Thoracic aorta (tissue), 2 donors: ENCODE results near the gene HOTAIR. TPM values are rescaled to one million over a fixed set of nuclear protein-coding genes. Genes with fewer than 3 reads are reported as not detected.

Source experiments
- ATAC-seq: fragments of 150-250 bp; one replicate; pipeline ENCODE4 v1.8.0; 2017; ENCODE audit warnings: low read depth; ENCODE audit not compliant: insufficient number of reproducible peaks, low FRiP score
- DNase-seq: peaks from one replicate; pipeline ENCODE4 v3.0.0-alpha.2; 2020; ENCODE audit warnings: low spot score
- H3K27ac ChIP-seq, 2 donors: fragments of 200-600 bp; sonication (generic); 1 replicate in 1 of 2; 2 replicates in 1 of 2; pipeline ENCODE4 v1.5.1; 2016; ENCODE audit warnings: mild to moderate bottlenecking in 2 of 2, moderate library complexity in 2 of 2
- H3K27me3 ChIP-seq: fragments of 200-600 bp; sonication (generic); replicated peaks from 2 replicates; pipeline ENCODE4 v1.6.0; 2016; ENCODE audit warnings: mild to moderate bottlenecking; ENCODE audit not compliant: insufficient read depth
- H3K36me3 ChIP-seq: fragments of 200-600 bp; sonication (generic); one replicate; pipeline ENCODE4 v1.5.1; 2016
- H3K4me1 ChIP-seq, 2 donors: fragments of 200-600 bp; sonication (generic); 1 replicate in 1 of 2; 2 replicates in 1 of 2; pipeline versions ENCODE4 v1.5.1 to v1.6.0; 2016; ENCODE audit warnings: low read depth in 2 of 2, mild to moderate bottlenecking in 1 of 2; ENCODE audit not compliant: control insufficient read depth in 1 of 2
- H3K4me3 ChIP-seq: fragments of 200-600 bp; sonication (generic); 2 replicates; pipeline ENCODE4 v1.5.1; 2016; ENCODE audit warnings: mild to moderate bottlenecking
- H3K9me3 ChIP-seq: fragments of 200-600 bp; sonication (generic); 2 replicates; pipeline ENCODE4 v1.5.1; 2016
- total RNA-seq, 2 donors: library from RNA; depleted of rRNA; stranded (reverse); fragments of >200 nt; gene quantifications; one replicate each; pipeline versions ENCODE4 v1.1.0 to v1.2.3, GENCODE V29; 2016
- TF ChIP-seq, protein P1 (sequence below): fragments of 200-600 bp; sonication (generic); IDR thresholded peaks from one replicate; pipeline ENCODE4 v1.5.1; 2019; ENCODE audit warnings: antibody characterized with exemption

The HOTAIR gene
- total RNA-seq, 2 donors from 2014 or later, result not detected

DNA sequence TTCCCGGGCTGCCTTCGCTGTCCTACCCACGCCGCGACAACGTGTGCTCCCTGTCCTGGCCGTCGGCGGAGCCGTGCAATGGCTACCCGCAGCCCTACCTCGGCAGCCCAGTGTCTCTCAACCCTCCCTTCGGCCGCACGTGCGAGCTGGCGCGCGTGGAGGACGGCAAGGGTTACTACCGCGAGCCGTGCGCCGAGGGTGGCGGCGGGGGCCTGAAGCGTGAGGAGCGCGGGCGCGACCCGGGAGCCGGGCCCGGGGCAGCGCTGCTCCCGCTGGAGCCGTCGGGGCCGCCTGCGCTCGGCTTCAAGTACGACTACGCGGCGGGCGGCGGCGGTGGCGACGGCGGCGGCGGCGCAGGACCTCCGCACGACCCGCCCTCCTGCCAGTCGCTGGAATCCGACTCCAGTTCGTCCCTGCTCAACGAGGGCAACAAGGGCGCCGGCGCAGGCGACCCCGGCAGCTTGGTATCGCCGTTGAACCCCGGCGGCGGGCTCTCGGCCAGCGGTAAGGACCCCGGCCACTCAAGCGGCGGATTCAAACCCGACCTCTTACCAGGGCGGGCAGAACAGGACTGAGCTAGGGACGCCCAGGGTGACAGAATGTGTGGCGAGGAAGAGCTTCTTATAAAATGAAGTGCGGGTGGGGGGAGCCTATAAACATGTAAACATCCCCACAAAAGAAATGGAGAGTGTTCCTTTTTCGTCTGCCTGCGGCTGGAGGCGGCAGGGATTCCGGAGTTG lies 19.5 kb downstream of the HOTAIR start:
- Histone ChIP-seq H3K36me3 (no peaks in the 10 kb centered on the region), H3K4me1 (peaks cover 0 to 11% of the 10 kb centered on the region in 2 donors), H3K9me3 (no peaks in the 10 kb centered on the region), H3K27ac (peak overlapping the region in 1 of 2 donors; percentile 35), H3K27me3 (peaks cover 36% of the 10 kb centered on the region), H3K4me3 (no peak overlapping the region)
- TF ChIP-seq, protein P1, sequence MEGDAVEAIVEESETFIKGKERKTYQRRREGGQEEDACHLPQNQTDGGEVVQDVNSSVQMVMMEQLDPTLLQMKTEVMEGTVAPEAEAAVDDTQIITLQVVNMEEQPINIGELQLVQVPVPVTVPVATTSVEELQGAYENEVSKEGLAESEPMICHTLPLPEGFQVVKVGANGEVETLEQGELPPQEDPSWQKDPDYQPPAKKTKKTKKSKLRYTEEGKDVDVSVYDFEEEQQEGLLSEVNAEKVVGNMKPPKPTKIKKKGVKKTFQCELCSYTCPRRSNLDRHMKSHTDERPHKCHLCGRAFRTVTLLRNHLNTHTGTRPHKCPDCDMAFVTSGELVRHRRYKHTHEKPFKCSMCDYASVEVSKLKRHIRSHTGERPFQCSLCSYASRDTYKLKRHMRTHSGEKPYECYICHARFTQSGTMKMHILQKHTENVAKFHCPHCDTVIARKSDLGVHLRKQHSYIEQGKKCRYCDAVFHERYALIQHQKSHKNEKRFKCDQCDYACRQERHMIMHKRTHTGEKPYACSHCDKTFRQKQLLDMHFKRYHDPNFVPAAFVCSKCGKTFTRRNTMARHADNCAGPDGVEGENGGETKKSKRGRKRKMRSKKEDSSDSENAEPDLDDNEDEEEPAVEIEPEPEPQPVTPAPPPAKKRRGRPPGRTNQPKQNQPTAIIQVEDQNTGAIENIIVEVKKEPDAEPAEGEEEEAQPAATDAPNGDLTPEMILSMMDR, result no peak
- ATAC-seq, result no peak
- no peak for DNase-seq

DNA sequence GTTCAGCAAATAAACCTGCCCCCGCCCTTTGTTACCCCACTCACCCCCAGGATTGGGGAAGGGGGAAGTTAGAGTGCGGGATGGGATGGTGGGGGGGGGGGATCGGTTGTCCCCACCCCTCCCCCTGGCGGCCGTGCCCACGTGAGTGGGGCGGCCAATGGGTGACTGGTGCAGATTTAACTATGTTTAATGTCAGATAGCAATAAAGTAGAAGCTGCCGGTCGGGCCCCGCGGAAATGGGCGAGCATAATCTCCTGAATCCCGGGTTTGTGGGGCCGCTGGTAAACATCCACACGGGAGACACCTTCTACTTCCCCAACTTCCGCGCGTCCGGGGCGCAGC lies 20.1 kb downstream of the HOTAIR start, which contains the start of gene HOXC12:
TSS of gene HOXC12 (plus strand) at position 210 of the 342 bp plus-strand sequence. CDS start at position 237, 27 bp downstream.
- DNase-seq (no peak), ATAC-seq (no peak)
- peak within 1 kb of the TSS in 1 of 2 donors; percentile 35 for H3K27ac ChIP-seq
- H3K4me3 ChIP-seq, result no peak within 1 kb of the TSS
- H3K4me1 ChIP-seq, result peaks cover 0 to 11% of the 10 kb centered on the region in 2 donors
- H3K36me3 ChIP-seq, result no peaks in the 10 kb centered on the region
- H3K9me3 ChIP-seq, result no peaks in the 10 kb centered on the region
- TF ChIP-seq, protein P1, result no peak
- H3K27me3 ChIP-seq, result peaks cover 40% of the 10 kb centered on the region

DNA sequence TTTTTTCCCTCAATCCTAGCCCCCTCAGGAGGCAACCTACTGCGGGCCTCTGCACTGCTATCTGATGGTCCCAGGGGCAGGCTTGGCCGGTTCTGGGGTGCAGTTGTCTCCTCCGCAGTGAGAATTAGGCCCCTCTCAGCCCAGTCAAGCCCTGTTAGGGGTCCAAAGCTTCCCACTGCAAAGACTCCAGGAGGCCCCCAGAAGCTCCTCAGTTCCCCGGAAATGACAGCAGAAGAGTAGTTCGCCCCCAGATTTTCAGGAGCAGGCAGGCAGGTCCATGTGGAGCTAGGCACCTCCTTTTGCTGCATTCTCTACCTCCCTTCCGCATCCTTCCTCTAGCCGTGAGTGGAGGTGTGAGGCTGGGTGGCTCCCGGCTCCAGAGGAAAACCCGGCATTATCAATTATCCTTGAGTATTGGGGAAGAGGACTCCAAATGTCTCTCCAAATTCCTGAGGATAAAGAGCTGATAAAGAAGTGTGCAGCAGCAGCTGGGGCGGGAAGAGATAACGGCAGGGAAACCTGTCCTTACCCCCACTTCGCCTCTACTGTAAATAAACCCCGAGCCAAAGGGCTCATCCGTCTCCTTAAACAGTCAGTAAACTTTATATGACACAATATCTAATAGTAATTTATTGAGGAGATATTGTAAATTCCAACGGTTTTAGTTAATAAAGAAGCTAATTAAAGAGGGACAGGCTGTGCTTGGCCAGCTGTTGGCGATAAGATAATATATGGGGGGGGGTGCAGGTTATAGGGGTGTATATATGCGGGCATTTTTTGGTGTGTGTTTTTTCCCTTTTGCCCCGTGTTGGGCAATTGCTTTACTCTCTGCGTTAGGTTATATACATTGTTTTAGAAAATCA lies 20.7 kb downstream of the HOTAIR start:
- DNase-seq (no peak), ATAC-seq (no peak)
- Histone ChIP-seq H3K4me3 (no peak overlapping the region), H3K4me1 (peaks cover 0 to 11% of the 10 kb centered on the region in 2 donors), H3K36me3 (no peaks in the 10 kb centered on the region), H3K9me3 (no peaks in the 10 kb centered on the region), H3K27me3 (peaks cover 44% of the 10 kb centered on the region), H3K27ac (peak overlapping the region in 1 of 2 donors; percentile 11)
- TF ChIP-seq, protein P1, result no peak

DNA sequence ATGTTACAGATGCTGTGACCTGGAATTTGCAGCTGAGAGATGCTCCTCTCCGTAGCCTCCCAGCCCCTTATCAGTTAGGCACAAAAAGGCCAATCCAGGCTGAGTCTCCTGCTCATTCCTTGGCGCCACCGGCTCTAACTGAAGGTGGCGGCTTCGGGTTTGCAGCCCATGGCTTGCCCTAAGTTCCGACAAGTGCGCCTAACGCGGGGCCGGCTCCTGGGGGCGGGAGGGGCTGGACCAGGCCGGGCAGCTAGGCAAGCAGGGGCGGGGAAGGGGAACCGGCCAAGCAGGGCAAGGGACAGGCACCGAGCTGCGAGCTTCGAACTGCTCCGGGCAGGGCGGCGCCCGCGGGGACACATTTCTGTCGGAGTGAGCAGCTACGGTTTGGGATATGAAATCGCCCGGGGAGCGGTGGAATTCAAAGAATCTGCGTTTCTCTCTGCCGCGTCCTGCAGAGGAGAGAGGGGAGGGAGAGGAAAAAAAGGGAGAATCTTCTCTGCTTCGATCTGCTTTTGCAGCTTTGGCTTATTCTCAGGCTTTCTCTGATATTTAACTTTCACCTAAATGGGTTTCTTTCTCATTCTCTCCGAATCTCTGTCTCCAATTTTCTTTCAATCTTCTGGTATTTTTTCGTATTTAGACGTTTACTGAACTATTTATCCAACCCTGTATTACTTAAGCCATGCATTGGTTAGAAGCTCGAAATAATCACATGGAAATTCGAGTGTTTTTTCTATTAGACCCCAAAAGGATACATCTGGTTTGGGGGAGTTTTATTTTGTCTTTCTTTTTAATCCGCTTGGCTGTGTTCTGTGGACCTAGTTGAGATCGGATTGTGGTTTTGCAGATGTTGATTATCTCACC lies 21.7 kb downstream of the HOTAIR start:
- Histone ChIP-seq H3K4me1 (peaks cover 0 to 11% of the 10 kb centered on the region in 2 donors), H3K27ac (no peak overlapping the region), H3K27me3 (peaks cover 39% of the 10 kb centered on the region), H3K36me3 (no peaks in the 10 kb centered on the region), H3K9me3 (no peaks in the 10 kb centered on the region), H3K4me3 (no peak overlapping the region)
- ATAC-seq, result no peak
- TF ChIP-seq, protein P1, result no peak
- DNase-seq, result no peak
